Heart right ventricle (tissue), 16 donors: ENCODE results near the gene NARF. TPM values are rescaled to one million over a fixed set of nuclear protein-coding genes. Genes with fewer than 3 reads are reported as not detected.

Source experiments
- ATAC-seq, 8 donors: fragments of 200-7000 bp; cut with Tn5 transposase; one replicate each; pipeline ENCODE4 v1.9.1; 2020; ENCODE audit warnings: mild to moderate bottlenecking in 8 of 8, moderate library complexity in 8 of 8, moderate number of reproducible peaks in 1 of 8
- DNase-seq, 2 donors: peaks; one replicate each; pipeline ENCODE4 v3.0.0-alpha.2; 2020
- H3K27ac ChIP-seq, 10 donors: fragments of 200-600 bp; sonication (generic) in 2 of 10; one replicate each; pipeline versions ENCODE4 v1.5.0 to v1.8.0; 2020 to 2022; ENCODE audit warnings: mild to moderate bottlenecking in 3 of 10
- H3K27me3 ChIP-seq, 7 donors: fragments of 200-600 bp; one replicate each; pipeline ENCODE4 v1.8.0; 2021 to 2022; ENCODE audit warnings: mild to moderate bottlenecking in 2 of 7
- H3K36me3 ChIP-seq, 9 donors: fragments of 200-600 bp; sonication (generic) in 1 of 9; one replicate each; pipeline versions ENCODE4 v1.5.0 to v1.8.0; 2020 to 2022; ENCODE audit warnings: mild to moderate bottlenecking in 2 of 9
- H3K4me1 ChIP-seq, 9 donors: fragments of 200-600 bp; sonication (generic) in 1 of 9; one replicate each; pipeline versions ENCODE4 v1.5.0 to v1.8.0; 2020 to 2022; ENCODE audit warnings: mild to moderate bottlenecking in 4 of 9
- H3K4me3 ChIP-seq, 10 donors: fragments of 200-600 bp; sonication (generic) in 2 of 10; one replicate each; pipeline versions ENCODE4 v1.5.0 to v1.8.0; 2020 to 2022; ENCODE audit warnings: mild to moderate bottlenecking in 7 of 10, moderate library complexity in 2 of 10
- H3K9me3 ChIP-seq, 11 donors: fragments of 200-600 bp in 10 of 11; sonication (generic) in 2 of 11; one replicate each; pipeline versions ENCODE4 v1.5.0 to v1.8.0; 2013 to 2022; ENCODE audit warnings: mild to moderate bottlenecking in 2 of 11, control low read depth in 1 of 11, moderate library complexity in 1 of 11
- WGBS, 2 donors: extraction: QIAGEN DNeasy Blood & Tissue Kit; methylation state at CpG; one replicate each; pipeline ENCODE4 v1.1.7; 2013; ENCODE audit warnings: inconsistent platforms in 1 of 2; 5-methylcytosine and 5-hydroxymethylcytosine counted together
- intact Hi-C, 10 donors: fragments of 100-400 bp; cut with DNase I; formaldehyde crosslinking; loops; one replicate each; pipeline versions ENCODE4 v1.11.1 to v1.14.2; 2022
- polyA plus RNA-seq, 2 donors: library from polyadenylated mRNA; stranded (reverse); fragments of 200-250 nt; gene quantifications; one replicate each; pipeline ENCODE4 v1.2.3, GENCODE V29; 2013
- total RNA-seq, 10 donors: library from RNA; stranded (reverse); fragmentation: NEBNext Ultra II Directional in 3 of 10; extraction: Animal tissue kit (Norgen Biotek cat#: 25700) in 3 of 10; gene quantifications; one replicate each; pipeline versions ENCODE4 v1.2.1 to v1.2.4, GENCODE V29; 2021 to 2023
- TF ChIP-seq, protein P1 (sequence below), 9 donors: fragments of 200-600 bp; sonication (generic) in 2 of 9; IDR thresholded peaks; one replicate each; pipeline versions ENCODE4 v1.5.0 to v1.8.0; 2021 to 2022; ENCODE audit warnings: antibody characterized with exemption in 9 of 9, mild to moderate bottlenecking in 5 of 9, moderate library complexity in 1 of 9
- donor health status: Arrhythmogenic right ventricular cardiomyopathy.
- donor health status: ischemic (EF 13 %, LVEDD 7.1; RV severe dilation, severe dysfunction).
- donor health status: healthy with polysubstance abuse.
- donor health status: DM: no; HTN: yes; CAD: no.
- donor health status: DM: no; HTN: no; CAD: no.
- donor health status: ischemic (EF 25% LVEDD 6.9; RV normal size, moderate dysfunction).
- donor health status: ischemic (EF 25% LVEDD 5.7; RV mildly dilated, moderate dysfunction).
- donor health status: healthy.
- donor health status: DM: yes; HTN: yes; CAD: no.
- donor health status: Ischemic cardiomyopathy.
- donor health status: ischemic (EF 35%, LVEDD 5.7; RV mildly dilated, moderate dysfunction).
- donor health status: nonischemic (EF 11% LVEDD 7.7; RV severe dilation, severe dysfunction).
- donor health status: DM: yes; HTN: yes; CAD: no.
- donor health status: PGD.
- donor health status: ischemic (EF 29% LVEDD 5.4; RV normal size, mild dysfunction).
- donor health status: nonischemic (EF 23%, LVEDD 6.1; RV moderate dilation, normal function).

Gene NARF
- total and polyA plus RNA-seq, 12 donors = 48.4 to 179 (median 64.5) TPM

- intact Hi-C loops = no loop called here
- H3K4me1 ChIP-seq = peaks cover 8 to 51% (median 38%) of the 10 kb centered on the region in 9 donors
- peak in 6 of 8 donors; percentile 1 to 50 (median 24) for ATAC-seq
These were observed 9.2 kb upstream of the NARF start for GRCh38 chr17:82449131-82449882.

DNA sequence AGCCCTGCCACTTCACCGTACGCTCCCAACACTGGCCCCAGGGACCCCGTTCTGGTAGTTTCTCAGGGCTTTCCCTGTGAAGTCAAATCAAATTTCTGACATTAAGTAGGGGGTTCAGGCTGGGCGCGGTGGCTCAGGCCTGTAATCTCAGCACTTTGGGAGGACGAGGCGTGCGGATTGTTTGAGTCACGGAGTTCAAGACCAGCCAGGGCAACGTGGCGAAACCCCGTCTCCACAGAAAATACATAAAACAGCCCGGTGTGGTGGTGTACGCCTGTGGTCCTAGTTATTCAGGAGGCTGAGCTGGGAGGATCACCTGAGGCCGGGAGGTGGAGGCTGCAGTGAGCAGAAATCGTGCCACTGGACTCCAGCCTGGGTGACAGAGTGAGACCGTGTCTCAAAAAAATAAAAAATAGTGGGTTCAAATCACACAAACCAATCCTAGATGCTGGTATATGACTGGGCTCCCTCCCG is 8.6 kb upstream of the NARF start:
- DNase-seq = peak in 1 of 2 donors; percentile 21
- WGBS, 2 donors = 63 to 64% methylated on average over 18 of the region's 18 CpGs
- peak in 2 of 8 donors; percentile 10 to 11 for ATAC-seq
- Histone ChIP-seq H3K36me3 (peaks cover 0 to 29% (median 0%) of the 10 kb centered on the region in 9 donors), H3K27me3 (no peaks in the 10 kb centered on the region), H3K9me3 (no peaks in the 10 kb centered on the region), H3K4me1 (peaks cover 8 to 51% (median 38%) of the 10 kb centered on the region in 9 donors), H3K4me3 (peak overlapping the region; percentile 66 to 99 (median 90)), H3K27ac (peak overlapping the region; percentile 79 to 99 (median 93))
- TF ChIP-seq, protein P1, sequence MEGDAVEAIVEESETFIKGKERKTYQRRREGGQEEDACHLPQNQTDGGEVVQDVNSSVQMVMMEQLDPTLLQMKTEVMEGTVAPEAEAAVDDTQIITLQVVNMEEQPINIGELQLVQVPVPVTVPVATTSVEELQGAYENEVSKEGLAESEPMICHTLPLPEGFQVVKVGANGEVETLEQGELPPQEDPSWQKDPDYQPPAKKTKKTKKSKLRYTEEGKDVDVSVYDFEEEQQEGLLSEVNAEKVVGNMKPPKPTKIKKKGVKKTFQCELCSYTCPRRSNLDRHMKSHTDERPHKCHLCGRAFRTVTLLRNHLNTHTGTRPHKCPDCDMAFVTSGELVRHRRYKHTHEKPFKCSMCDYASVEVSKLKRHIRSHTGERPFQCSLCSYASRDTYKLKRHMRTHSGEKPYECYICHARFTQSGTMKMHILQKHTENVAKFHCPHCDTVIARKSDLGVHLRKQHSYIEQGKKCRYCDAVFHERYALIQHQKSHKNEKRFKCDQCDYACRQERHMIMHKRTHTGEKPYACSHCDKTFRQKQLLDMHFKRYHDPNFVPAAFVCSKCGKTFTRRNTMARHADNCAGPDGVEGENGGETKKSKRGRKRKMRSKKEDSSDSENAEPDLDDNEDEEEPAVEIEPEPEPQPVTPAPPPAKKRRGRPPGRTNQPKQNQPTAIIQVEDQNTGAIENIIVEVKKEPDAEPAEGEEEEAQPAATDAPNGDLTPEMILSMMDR (IDR thresholded peaks at IDR 0.05) = no peak
- intact Hi-C loops = loop anchor here in 2 of 10 donors (5.0 to 10.0 kb wide), 2 partner anchors 33 to 105 kb away; partner anchors contain the start of genes HEXD (in 1 of the 2) and OGFOD3 (in 1 of the 2)

More at GRCh38 chr17:82449131-82449882, 9.2 kb upstream of the NARF start:
- TF ChIP-seq, protein P1 (IDR thresholded peaks at IDR 0.05) = no peak
- no peaks in the 10 kb centered on the region for H3K27me3 ChIP-seq
- DNase-seq = peak; percentile 28 to 54
- H3K27ac ChIP-seq = peak overlapping the region; percentile 79 to 99 (median 93)
- 66 to 75% methylated on average over 30 of the region's 30 CpGs for WGBS, 2 donors
- H3K4me3 ChIP-seq = peak overlapping the region; percentile 66 to 99 (median 90)
- H3K36me3 ChIP-seq = peaks cover 0 to 35% (median 0%) of the 10 kb centered on the region in 9 donors
- no peaks in the 10 kb centered on the region for H3K9me3 ChIP-seq

DNA sequence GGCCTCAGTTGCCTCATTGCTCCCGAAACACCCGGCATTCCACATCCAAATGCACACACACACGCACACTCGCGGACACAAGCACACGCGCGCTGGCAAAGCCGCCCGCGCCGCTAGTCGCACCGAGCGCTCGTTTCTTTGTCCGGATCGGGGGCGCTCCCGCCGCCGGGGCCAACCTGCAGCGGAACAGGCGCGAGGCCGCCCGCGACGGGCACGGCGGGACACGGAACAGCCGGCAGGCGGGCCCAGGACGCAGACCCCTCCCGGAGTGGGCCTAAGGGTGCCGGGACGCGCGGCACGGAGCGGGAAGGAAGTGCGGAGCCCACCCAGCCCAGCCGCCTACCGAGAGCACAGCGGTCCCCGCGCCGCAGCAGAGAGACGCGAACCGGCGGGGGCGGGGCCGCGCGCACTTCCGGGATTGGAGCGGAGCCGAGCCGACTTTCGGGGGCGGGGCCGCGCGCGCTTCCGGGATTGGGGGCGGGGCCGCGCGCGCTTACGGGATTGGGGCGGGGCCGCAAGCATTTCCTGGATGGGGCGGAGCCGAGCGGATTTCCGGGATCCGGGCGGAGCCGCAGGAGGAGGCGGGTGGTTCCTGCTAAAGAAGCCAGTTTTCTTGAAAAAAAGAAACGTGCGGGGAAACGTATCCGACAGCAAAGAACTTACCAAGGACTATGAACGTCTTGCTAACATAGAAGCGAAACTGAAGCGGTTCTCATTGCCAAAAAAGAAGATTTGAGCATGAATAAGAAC is 8.0 kb upstream of the NARF start, which contains the start of gene CYBC1:
Gene CYBC1, minus strand, starts transcription at position 396 of the 750 bp plus-strand sequence. CDS start 1,498 bp downstream, outside the sequence.
- H3K4me1 ChIP-seq = peaks cover 5 to 45% (median 31%) of the 10 kb centered on the region in 9 donors
- DNase-seq (peak; percentile 92 to 94), ATAC-seq (peak; percentile 93 to 97 (median 96))
- 1% methylated on average over 91 of the region's 91 CpGs for WGBS, 2 donors
- no peaks in the 10 kb centered on the region for H3K9me3 ChIP-seq
- H3K27me3 ChIP-seq = no peaks in the 10 kb centered on the region
- TF ChIP-seq, protein P1 (IDR thresholded peaks at IDR 0.05) = no peak
- peaks cover 0 to 23% (median 0%) of the 10 kb centered on the region in 9 donors for H3K36me3 ChIP-seq
- H3K4me3 ChIP-seq = peak within 1 kb of the TSS; percentile 66 to 99 (median 90)
- H3K27ac ChIP-seq = peak within 1 kb of the TSS; percentile 79 to 99 (median 93)
- intact Hi-C loops = loop anchor here in 2 of 10 donors (5.0 to 10.0 kb wide), 2 partner anchors 33 to 104 kb away; partner anchors contain the start of genes HEXD (in 1 of the 2) and OGFOD3 (in 1 of the 2)
